AG09319 (cell line): Measurements from ENCODE around the gene SCT.

Experiments used
- DNase-seq: peaks from one replicate; pipeline ENCODE4 v3.0.0-alpha.2; 2010; ENCODE audit warnings: low read depth; ENCODE audit errors: extremely low read depth
- CTCF ChIP-seq: IDR thresholded peaks from 2 replicates; pipeline ENCODE4 v1.5.1; 2011; ENCODE audit warnings: low read depth, mild to moderate bottlenecking, inconsistent platforms, low read length, moderate library complexity

The SCT gene

GRCh38 chr11:636511-637332, 9.7 kb upstream of the SCT start, which contains the start of gene DRD4:
DRD4 (plus strand) TSS chr11:637269; CDS start chr11:637305, 36 bp downstream.
- no peak for TF ChIP-seq CTCF
- DNase-seq: no peak

GRCh38 chr11:635945-636510, 9.0 kb upstream of the SCT start:
- TF ChIP-seq CTCF: no peak
- DNase-seq: no peak

GRCh38 chr11:630871-631270, 3.9 kb upstream of the SCT start:
- no peak for TF ChIP-seq CTCF
- no peak for DNase-seq

- DNase-seq: no peak
- no peak for TF ChIP-seq CTCF
Observed at GRCh38 chr11:629237-629583, 2.2 kb upstream of the SCT start.

GRCh38 chr11:628056-628455, 1.1 kb upstream of the SCT start:
- no peak for TF ChIP-seq CTCF
- no peak for DNase-seq

- DNase-seq: no peak
Observed at GRCh38 chr11:627308-627576, 261 bp upstream of the SCT start.

More at GRCh38 chr11:627308-627576, 261 bp upstream of the SCT start:
- no peak for TF ChIP-seq CTCF
